CD4-positive, alpha-beta T cell treated with Interleukin-6 for 4 hours (primary cell): ENCODE results near the gene ECT2.
"Not testable (repeated sequence)": the region's sequence is repeated elsewhere in the genome, so short reads cannot be mapped to it uniquely, and the experiment has no call there.

Experiments
- DNase-seq: peaks from one replicate; pipeline ENCODE4 v3.0.0-alpha.2; 2020; ENCODE audit warnings: mixed read lengths

ECT2 gene

DNA sequence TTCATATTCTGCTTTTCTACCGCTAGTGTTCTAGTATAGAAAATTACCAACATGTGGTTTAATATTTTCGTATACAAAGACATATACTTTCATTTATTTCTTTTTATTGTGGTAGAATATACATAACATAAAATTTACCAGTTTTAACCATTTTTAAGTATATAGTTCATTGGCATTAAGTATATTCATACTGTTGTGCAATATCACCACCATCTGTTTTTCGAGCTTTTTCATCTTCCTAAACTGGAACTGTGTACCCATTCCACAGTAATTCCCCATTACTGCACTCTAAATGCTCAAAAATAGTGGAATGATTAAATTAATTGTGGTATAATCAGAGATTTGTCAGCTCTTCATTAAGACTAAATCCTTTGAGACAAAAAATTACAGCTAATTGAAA, 62.9 kb downstream of the ECT2 start:
- DNase-seq: no peak

DNA sequence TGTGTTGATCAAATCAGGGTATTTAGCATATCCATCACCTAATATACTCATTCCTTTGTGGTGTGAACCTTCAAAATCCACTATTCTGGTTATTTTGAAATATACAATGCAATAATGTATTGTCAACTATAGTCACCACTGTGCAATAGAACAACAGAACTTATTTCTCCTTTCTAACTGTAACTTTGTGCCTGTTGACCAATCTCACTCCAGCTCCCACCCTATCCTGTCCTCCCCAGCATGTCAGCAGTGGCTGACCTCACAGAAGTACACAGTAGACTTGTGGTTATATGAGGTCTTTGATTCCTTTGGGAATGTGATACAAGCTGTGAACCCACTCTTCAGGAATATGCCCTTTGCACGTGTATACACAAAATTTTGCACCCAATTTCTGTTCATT, 64.2 kb downstream of the ECT2 start:
- no peak for DNase-seq

DNA sequence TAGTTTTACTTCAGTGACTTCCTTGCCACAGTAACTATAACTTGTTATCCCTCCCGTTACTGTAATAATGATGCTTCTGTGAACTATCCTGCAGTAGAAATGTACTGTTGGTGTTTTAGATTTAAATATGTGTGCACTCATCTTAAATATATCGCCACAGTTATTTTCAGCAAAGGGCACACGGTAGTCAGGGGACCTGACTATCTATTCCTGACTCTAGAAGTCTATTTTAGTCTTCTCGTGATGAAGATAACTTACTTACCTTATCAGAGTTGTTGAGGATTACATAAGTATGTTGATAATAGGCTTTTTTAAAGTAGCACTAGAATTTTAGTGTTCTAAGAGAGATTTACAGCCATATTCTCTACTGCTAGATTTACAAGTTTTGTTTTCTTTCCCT, 65.3 kb downstream of the ECT2 start:
- DNase-seq: no peak

DNA sequence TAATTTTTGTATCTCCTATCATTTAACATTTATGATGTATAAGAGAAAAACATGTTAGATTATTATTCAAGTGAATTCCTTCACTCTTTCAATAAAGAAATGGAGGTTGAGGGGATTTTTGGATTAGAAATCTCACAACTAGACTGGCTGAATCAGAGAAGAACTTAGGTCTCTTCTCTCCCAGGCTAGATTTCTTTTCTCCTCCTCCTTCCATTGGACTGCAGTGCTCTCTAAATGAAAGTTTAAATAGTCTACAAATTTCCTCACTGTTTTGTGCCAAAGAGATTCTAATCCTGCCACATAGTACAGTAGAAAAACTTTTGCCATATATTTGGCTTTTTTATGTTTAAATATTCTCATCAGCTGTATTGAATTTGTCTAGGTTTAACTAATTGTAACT, 65.8 kb downstream of the ECT2 start:
- DNase-seq: no peak

DNA sequence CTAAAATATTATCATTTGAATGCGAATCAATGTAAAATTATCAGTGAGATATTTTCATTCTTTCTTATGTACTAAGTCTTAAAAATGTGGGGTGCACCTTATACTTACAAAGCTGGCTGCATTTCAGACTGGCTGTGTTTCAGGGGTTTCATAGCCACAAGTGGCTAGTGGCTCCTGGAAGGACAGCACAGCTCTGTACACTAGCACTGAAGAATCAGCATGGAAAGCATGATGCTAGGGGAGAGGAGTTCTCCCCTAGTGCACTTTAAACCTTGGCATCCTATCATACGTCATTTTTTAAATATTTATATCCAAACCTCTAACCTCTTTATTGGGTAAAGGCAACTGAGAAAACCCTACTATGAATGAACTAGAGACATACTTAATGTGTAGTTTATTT, 66.4 kb downstream of the ECT2 start:
- no peak for DNase-seq

DNA sequence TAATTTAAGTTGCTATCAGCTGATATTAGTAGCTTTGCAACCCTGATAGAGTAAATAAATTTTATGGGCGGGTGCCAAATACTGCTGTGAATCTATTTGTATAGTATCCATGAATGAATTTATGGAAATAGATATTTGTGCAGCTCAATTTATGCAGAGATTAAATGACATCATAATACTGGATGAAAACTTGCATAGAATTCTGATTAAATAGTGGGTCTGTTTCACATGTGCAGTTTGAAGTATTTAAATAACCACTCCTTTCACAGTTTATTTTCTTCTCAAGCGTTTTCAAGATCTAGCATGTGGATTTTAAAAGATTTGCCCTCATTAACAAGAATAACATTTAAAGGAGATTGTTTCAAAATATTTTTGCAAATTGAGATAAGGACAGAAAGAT, 70.0 kb downstream of the ECT2 start:
- no peak for DNase-seq

DNA sequence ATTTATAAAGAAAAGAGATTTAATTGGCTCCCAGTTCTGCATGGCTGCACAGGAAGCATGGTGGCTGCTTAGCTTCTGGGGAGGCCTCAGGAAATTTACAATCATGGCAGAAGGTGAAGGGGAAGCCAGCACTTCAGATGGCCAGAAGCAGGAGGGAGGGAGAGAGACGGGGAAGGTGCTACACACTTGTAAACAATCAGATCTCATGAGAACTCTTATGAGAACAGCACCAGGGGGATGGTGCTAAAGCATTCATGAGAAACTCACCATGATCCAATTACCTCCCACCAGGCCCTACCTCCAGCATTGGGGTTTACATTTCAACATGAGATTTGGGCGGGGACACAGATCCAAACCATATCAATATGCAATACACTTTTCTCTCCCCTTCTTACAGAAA, 73.7 kb downstream of the ECT2 start:
- DNase-seq: no peak

DNA sequence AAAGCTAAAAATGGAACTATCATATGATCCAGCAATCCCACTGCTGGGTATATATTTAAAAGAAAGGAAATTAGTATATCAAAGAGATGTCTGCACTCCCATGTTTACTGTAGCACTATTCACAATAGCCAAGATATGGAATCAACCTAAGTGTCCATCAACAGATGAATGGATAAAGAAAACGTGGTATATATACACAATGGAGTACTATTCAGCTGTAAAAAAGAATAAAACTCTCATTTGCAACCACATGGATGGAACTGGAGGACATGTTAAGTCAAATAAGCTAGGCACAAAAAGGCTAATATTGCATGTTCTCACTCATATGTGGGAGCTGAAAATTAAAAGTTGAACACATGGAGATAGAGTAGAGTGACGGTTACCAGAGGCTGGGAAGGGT, 76.7 kb downstream of the ECT2 start:
- DNase-seq: not testable (repeated sequence)

DNA sequence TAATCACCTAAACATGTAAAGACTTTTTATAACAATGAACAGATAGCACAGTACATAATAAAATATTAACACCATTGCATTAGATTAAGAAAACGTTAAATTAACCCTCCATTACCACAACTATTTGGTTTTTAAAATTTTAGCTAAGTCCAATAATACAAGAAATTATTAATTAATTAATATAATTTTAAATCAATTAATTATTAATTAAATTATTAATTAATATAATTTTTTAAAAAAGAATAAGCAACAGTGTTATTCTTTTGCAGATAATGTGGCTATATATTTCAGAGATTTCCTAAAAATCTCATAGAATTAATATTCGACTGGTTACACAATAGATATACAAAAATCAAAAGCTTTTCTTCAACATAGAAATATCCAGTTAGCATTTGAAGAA, 82.5 kb downstream of the ECT2 start:
- no peak for DNase-seq

DNA sequence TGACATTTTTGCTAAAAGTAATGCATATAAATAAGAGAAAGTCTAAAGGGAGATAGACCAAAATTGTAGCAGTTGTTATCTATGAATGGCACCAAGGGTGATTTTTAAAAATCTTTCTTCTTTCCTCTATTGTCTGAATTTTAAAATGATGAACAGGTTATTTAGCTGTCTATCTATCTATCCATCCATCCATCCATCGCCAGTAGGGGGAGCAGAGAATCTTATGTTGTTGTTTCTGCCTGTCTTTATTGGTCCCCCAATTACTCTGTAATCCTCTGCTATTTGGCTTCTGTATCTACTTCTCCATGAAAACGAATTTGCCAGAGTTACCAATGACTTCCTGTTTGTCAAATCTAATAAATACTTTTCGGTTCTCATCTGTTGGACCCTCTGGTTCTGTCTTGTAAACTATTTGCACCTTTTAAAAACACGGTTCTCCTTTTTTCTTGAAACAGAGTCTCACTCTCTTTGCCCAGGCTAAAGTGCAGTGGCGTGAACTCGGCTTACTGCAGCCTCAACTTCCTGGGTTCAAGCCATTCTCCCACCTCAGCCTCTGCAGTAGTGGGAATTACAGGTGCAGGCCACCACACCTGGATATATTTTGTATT, 86.0 kb downstream of the ECT2 start:
- no peak for DNase-seq

DNA sequence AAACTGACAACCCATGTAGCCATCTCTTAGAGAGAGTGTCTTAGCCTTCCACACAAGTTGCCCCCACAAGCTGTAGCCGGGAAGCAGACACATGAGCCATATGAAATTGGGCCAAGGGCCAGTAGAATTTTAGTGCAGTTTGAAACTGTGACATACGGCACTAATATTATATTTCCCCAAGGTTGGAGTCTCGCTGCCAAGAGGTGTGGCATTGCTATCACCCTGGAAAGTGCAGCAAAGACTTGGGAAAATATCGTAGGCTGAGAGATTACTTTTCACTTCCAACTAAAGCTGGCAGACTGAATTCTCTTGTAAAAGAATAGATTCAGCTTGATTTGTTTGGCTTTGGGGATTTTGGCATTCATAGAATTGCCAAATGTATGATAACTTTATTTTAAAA, 89.2 kb downstream of the ECT2 start:
- no peak for DNase-seq

DNA sequence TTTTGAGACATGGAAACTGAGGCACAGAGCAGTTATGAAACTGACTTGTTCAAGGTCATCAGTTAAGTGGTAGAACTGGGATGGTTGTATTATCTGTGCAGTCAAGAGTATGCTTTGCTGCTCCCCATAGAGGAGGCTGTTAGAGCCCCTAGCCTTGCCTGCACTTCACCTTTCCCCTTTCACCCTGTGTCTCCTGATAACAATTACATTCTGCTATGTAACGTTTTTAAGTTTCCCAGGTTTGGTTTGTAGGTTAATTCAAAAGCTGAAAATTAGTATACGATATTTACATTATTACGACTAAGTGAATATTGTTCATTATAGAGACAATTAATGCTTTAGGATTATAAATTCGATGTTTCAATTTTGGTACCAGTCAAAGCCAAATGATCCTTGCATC, 89.9 kb downstream of the ECT2 start:
- no peak for DNase-seq

DNA sequence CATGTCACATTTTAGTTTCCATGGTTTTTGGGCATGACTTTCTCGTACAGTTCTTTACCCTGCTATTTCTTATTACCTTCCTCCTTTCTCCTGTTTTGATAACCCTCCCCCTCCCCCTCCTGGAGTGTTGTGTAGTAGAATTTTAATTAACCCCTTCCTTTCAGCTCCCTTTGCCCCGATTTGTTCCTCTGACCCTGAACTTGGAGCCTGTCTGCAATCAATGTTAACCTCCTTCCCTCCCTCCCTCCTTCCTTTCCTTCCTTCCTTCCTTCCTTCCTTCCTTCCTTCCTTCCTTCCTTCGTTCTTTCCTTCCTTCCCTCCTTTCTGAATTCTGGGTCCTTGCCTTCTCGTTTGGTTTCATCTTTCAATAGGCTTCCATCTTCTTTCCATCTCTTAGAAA, 90.4 kb downstream of the ECT2 start:
- no peak for DNase-seq

DNA sequence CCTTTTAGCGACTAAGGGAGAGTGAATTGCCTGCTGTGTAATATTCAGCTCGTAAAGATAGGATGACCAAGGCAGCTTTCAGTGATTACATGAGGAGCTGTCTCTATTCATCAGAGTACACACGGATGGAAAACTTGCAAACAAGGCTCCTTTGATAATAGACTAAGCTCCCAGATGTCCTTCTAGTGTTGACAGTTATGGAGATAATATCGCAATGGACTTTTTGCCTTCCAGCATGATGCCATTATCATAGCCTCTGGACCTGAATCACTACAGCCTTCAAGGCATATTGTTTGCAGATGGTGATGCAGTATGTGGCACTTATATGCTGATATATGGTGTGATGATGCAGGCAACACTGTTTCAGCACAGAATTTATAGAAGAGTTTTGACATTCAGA, 93.9 kb downstream of the ECT2 start:
- no peak for DNase-seq

DNA sequence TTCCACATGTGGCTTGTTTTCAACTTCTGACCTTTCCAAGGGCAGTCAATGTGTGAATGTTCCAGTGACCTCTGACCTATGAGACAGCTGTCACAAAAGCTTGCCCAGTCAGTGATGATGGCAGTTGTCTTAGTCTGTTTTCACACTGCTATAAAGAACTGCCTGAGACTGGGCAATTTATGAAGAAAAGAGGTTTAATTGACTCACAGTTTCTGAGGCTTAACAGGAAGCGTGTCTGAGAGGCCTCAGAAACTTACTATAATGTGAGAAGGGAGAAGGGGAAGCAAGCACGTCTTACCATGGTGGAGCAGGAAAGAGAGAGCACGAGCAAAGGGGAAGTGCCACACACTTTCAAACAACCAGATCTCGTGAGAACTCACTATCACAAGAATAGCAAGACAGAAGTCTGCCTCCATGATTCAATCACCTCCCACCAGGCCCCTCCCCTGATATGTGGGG, 95.6 kb downstream of the ECT2 start:
- no peak for DNase-seq

DNA sequence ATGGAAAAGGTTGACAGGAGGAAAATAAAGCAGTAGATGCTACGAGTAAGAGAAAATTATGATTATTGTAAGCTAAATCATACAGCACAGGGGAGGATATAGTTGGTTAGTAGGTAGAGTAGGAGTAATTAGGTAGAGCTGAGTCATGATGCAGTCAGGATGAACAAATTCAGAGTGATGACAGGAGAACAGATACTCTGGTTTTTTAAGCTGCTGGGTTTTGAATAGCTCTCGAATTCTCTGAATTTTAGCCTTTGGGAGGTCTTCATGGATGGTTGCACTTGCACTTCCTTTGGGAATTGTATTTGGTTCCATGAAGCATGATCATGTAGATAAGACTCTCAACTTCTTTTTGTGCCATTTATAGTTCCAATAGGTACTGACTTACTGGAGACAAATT, 96.2 kb downstream of the ECT2 start:
- DNase-seq: no peak

DNA sequence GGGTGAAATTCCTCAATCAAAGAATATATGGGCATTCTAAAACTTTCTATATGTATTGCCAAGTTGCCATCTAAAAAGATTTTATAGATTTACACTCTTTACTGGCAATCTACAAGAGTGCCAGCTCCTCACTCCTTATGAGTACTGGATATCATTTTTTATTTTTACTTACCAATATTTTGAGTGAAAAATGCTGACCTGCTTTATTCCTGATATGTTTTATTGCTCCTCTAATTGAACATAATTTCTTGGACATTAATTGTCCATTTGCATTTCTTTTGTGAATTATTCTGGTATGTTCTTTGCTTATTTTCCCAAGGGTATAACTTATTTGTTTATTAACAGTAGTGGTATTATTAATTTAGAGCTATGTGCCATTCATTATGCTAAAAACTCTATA, 96.8 kb downstream of the ECT2 start:
- DNase-seq: no peak

DNA sequence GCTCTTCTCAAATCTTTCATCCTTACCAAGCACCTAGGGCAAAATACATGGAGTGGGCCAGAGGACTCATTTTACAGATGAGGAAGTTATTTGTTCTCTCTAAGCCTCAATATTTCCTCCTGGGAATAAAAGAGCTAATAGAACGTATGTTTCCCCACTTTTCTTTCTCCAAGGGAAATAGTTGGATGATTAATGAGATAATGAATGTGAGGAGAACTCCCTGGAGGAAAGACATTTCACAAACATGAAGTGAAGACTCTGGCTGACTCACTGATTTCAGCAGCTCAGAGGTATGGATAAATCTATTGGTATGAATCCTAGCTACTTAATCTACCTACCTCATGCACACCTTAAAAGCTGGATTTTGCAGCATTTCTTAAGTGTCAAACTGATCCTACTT, 98.4 kb downstream of the ECT2 start:
- no peak for DNase-seq

DNA sequence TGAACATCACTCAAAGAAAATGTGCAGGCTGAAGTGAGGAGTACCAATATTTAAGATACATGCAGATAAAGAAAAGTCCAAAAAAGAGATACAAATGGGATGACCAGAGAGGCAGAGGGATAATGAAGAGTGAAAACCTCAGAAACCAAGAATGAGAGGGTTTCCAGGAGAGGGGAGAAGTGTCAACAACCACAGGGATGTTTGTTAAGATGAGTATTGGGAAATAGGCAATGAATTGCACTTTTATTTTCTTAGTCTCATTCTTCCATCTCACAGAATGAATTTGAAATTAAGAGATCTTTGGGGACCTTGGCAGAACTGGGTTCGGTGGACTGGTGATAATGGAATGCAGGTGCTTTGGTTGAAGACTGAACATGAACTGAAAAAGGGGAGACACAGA, 102.5 kb downstream of the ECT2 start:
- DNase-seq: no peak

DNA sequence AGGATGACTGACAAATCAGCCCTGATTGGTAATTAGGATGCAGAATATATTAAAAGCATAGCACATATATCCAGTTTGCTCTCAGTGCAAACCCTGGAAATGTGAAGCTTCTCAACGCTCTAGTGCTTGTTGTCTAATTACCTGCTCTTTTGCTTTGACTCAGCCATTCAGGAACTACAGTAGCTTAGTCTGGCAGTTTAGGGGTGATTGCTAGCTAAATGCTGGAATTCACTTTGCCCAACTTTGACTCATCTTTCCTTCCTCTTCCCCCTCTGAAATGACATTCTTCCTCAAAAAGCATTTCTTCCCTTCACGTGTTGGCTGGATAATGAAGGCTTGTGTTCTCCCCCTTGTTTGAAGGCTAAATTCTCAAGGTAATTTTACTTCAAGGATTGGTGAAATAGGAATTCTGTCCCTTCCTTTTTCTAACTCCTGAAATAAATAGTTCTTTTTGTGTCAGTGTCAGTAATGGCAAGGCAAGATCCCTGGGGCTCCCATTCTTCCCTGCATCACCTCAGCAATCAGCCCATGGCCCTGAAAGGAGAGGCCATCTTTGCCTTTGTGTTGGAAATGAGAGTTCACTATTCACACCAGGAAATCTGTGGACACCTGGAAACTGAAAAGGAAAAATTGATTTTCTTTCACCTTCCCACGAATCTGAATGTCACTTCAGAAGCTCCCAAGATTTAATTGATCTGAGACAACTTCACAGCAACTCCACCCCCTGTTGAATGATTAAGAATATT, 103.6 kb downstream of the ECT2 start:
- DNase-seq: no peak

DNA sequence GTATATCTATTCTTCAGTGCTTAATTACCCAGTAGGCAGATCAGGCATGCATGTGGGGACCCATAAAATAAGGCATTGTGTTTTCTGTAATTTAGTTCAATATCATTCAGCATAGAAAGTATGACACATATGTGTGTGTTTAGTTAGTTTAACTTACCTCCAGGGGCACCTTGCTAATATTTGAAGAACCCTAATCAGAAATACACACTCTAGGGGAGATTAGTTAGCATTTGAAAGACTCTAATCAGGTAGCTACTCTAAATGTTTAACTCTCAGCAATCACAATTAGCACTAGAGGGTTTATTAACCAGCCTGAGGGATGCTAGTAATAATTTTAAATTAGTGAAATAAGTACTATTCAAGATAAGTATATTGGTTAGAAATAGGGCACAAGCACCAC, 104.5 kb downstream of the ECT2 start:
- DNase-seq: no peak

DNA sequence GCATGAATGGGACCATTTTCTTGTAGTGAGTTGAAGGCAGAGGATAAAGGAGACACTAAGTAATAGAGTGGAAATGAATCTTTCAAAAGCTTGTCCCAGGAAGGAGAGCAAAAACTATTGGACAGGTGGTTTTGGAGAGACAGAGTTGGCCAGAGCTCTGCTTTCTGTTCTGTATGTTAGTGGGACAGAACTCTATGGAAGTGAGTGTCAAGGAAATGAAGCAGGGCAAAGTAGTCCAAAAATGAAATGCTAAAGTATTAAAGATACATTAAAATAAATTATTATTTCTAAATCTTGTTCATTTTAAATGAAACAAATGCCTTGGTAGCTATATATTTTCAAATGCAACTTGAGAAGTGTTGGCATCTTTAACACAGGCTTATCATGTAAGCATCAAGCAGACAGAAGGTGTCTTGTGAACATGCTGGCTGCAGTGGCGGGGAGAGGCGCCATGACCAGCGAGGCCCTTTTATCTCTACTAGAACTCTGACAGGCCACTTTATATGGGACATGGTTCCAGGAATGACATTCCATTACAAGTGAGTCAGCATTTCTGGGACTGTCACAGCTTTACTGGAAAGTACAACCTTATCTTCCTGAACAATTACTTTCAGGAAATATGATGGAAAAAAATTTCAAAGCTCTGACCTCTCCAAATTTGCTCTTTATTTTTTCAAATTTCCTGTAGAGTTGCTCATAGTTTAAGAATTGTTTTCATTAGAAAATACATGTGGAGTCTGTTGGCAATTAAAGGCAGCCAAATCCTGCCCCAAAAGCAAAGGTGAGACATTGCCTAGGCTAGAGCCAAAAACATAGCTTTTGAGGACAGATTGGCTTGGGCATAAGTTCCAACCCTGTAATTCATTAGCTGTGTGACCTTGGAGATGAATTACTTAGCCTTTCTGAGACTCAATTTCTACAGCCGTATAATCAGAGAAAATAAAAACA, 106.5 kb downstream of the ECT2 start:
- DNase-seq: no peak

DNA sequence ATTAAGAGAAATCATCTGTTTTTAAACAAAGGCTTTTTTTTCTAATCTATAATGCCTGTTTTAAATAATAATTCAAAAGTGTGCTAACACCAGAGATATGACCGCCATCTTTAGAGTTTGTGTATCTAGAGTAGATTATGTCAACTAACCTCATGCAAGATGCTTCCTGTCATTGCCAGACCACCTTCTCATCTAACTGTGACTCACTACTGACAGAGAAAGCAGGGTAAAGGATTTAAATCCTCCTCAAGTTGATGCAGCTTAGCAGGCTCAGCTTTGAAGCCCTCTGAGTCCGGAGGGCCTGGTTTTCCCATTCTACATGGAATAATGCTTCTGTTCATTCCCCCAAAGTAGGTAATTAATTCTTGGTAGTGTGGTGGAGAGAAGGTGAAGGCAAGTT, 108.5 kb downstream of the ECT2 start:
- no peak for DNase-seq
